ENCODE data around the gene MAML3.
A peak's percentile ranks its signal among the peaks of the same experiment; 100 is the strongest.

The MAML3 gene

DNA sequence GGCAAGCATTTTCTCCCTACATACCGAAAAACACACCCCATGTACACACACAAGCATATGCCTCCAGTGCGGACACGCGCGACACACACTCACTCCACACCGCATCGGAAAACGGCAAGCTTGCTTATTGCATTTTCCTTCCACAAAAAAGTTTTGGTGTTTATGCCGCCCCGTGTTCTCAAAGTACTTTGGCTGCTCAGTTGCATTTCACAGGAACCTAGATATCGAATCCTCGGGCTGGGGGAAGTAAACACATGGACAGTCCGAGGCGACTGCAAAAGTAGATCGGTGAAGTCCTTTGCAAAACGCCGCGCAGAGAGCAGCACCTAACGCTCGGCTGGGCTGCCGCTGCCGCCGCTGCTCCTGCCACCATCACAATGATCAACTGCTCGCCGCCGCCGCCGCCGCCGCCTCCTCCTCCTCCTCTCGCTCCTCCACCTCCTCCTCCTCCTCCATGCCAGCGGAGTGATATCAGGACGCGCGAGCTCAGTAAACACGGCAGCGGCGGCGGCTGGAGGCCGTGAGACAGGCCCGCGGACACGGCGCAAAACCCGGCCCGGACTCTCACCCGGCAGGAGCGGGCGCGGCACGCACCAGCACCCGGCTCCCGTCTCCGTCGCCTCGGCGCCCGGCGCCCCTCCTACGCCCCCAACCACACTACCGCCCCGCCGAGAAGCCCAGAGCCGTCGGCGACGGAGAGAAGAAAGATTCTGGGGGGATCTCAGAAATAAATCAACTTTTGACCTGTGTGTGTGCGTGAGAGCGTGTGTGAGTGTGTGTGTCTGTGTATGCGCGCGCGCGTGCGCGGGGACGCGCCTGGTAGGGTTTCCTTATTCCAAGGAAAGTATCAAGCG lies at the start of gene MAML3:
Gene MAML3 (minus strand): TSS at position 467 of the 854 bp plus-strand sequence. CDS start 857 bp downstream, outside the sequence.
- DNase-seq = peak; percentile 80

GRCh38 chr4:140198942-140199341 lies 45.0 kb upstream of the MAML3 start:
- no peak for DNase-seq

GRCh38 chr4:140195806-140196205 lies 41.8 kb upstream of the MAML3 start:
- no peak for DNase-seq

GRCh38 chr4:140189805-140190204 lies 35.8 kb upstream of the MAML3 start:
- DNase-seq = no peak

DNA sequence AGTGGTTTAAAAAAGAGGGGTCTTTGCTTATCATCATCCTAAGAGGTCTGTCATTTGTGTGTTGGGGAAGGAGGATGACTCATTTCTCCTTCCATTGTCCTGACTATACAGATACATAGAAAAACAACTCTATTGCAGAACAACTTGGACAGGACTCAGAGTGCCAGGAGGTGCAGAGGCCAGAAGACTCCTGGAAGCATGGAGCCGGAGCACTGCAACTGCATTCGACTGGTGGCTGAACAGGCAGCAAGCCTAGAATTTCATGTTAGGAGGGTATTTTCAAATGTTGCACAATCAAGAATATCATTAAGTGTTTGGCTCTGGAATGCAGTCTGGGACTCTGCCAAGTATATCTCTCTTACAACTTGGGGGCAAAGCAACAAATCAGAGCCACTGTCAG lies 35.0 kb upstream of the MAML3 start:
- DNase-seq = no peak

DNA sequence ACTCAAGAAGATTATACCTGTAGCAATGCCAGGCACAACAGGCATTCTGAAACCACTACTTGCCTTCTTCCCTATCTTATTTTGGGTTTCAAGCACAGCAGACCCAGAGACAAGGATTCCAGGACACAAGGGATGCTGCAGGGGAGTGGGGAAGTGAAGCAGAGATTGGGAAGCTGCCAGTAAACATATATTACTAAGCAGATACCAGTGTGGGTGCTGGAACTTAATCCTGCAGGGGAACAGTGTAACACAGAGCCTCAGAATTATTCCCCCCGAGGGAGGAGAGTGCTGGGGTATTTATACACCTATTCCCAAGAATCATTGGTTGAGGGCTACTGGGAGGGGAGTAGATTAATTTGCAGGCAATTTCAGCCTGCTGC lies 33.3 kb upstream of the MAML3 start:
- DNase-seq = no peak

GRCh38 chr4:140186651-140187315 lies 32.8 kb upstream of the MAML3 start:
- DNase-seq = no peak

GRCh38 chr4:140186082-140186438 lies 32.1 kb upstream of the MAML3 start:
- DNase-seq = no peak

GRCh38 chr4:140185412-140186081 lies 31.6 kb upstream of the MAML3 start:
- DNase-seq = peak; percentile 10

GRCh38 chr4:140183270-140183669 lies 29.3 kb upstream of the MAML3 start:
- DNase-seq = no peak

- no peak for DNase-seq
Measured at GRCh38 chr4:140180577-140180976, 26.6 kb upstream of the MAML3 start.

DNA sequence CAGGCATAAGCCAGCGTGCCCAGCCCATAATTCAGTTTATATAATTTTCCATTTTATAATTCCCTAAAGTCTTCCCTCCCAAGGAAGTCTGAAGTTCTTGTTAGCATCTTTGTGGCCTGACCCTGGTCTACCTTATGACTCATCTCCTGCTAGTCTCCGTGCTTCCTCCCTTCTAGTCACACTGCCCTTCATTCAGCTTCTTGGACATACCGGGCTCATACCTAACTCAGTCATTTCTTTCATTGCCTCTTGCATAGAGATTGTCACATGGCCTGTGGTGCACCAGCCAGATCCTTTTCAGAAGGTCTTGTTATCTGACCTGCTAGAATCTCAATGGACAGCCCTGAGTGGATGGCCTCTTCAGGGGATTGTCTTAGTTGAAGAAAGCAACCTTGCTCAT lies 22.8 kb upstream of the MAML3 start:
- no peak for DNase-seq

DNA sequence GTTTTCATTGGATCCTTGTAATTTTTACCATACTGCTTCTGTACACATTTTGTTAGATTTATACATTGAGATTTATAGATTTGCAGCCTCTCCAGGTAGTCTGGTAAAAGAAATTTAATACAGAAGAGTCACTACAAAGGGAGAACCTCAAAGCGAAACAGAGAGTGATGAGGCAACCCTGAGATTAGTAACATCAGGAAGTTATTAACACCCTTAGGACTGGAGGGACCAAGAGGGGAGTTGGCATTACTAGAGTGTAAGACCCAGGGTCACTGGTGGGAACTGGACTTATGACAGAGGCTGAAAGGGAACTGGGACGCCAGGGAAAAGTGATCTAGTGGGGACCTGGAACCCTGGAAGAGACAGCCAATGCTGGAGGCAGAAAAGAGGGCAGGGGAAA lies 20.6 kb upstream of the MAML3 start:
- no peak for DNase-seq

- DNase-seq = no peak
Measured at GRCh38 chr4:140172960-140173359, 19.0 kb upstream of the MAML3 start.

DNA sequence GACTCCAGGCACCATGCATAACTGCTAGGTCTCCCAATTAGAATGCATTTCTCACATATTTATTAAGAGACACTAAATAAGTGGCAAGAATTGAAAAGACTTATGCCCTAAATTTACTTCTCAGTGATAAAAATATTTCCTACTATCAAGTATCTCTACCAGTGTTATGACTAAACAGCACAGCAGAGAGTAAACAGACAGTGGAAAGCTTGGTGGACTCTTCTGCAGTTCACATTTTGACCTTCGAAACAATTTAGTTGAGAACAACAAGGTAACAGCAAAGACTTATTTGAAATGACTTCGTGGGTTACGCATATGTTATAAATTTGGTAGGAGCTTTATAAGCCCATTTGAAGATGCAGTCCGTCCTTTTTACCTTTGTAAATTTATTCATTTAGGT lies 16.3 kb upstream of the MAML3 start:
- no peak for DNase-seq

DNA sequence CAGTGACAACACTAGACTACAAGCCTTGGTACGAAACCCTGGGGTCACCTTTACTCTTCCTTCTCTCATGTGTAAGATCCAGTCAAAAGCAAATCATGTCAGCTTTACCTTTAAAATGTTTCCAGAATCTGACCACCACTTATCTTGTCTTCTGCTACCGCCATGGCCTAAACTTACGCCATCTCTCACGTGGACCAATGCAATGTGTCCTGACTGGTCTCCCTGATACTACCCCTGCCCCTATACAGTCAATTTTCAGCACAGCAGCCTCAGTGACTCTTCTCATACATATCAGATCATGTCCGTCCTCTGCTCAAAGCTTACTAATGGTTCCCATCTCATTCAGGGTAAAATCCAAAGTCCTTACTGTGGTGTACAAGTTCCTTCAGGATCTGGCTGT lies 15.0 kb upstream of the MAML3 start:
- DNase-seq = no peak

GRCh38 chr4:140168474-140168873 lies 14.5 kb upstream of the MAML3 start:
- no peak for DNase-seq

DNA sequence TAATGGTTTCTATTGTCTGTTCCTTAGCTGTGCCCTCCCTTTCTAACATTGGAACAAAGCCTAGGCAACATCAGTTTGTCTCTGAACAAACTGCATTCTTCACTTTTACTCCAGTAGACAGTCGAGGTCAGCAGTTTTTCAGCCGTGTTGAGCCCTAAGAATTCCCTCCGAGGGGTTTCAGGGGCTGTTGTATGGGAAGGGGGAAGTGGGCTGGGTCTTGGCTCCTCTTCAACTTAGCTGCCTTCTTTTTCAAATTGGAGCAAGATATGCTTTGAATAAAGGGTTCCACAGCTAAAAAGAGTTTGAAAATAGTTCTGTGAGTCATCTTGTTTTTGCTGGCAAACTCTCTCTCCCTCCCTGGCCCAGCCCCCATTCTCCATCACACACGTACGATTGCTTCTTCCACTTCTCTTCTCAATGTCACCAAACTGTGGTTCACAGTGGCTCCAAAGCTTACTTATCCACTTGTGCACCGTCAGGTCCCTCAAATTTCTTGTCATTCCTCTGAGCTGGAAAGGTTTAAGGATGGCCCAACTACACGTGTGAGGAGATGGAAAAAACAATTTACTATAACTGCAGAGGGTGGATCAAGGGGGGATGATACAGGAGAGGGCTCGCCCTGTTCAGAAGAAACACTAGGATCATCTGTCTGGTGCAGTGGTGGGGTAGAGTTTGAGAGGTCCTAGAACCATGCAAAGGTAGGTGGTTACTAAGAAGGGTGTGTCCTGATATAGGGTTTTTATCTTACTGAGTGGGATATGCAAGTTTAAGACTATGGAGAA lies 9.2 kb upstream of the MAML3 start:
- no peak for DNase-seq

- no peak for DNase-seq
Measured at GRCh38 chr4:140162596-140162995, 8.6 kb upstream of the MAML3 start.

GRCh38 chr4:140158365-140159030 lies 4.5 kb upstream of the MAML3 start:
- no peak for DNase-seq

GRCh38 chr4:140157341-140157740 lies 3.4 kb upstream of the MAML3 start:
- DNase-seq = no peak

- no peak for DNase-seq
Measured at GRCh38 chr4:140156529-140157171, 2.7 kb upstream of the MAML3 start.

Data from NCI-H1436 treated with DMSO at 0.1 percent for 48 hours (cell line).